ENCODE data around the gene HLA-E.
A peak's percentile ranks its signal among the peaks of the same experiment; 100 is the strongest.
"Not testable (repeated sequence)": the region's sequence is repeated elsewhere in the genome, so short reads cannot be mapped to it uniquely, and the experiment has no call there.

The HLA-E gene

DNA sequence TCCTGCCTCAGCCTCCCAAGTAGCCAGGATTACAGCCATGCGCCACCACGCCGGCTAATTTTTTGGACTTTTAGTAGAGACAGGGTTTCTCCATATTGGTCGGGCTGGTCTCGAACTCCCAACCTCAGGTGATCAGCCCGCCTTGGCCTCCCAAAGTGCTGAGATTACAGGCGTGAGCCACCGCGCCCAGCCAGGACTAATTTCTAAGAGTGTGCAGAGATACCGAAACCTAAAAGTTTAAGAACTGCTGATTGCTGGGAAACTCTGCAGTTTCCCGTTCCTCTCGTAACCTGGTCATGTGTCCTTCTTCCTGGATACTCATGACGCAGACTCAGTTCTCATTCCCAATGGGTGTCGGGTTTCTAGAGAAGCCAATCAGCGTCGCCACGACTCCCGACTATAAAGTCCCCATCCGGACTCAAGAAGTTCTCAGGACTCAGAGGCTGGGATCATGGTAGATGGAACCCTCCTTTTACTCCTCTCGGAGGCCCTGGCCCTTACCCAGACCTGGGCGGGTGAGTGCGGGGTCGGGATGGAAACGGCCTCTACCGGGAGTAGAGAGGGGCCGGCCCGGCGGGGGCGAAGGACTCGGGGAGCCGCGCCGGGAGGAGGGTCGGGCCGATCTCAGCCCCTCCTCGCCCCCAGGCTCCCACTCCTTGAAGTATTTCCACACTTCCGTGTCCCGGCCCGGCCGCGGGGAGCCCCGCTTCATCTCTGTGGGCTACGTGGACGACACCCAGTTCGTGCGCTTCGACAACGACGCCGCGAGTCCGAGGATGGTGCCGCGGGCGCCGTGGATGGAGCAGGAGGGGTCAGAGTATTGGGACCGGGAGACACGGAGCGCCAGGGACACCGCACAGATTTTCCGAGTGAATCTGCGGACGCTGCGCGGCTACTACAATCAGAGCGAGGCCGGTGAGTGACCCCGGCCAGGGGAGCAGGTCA lies at the start of gene HLA-E:
HLA-E (plus strand) TSS at position 429 of the 945 bp plus-strand sequence; CDS start at position 452, 23 bp downstream.
- peak; percentile 91 for DNase-seq (ENCODE audit: low spot score)

DNA sequence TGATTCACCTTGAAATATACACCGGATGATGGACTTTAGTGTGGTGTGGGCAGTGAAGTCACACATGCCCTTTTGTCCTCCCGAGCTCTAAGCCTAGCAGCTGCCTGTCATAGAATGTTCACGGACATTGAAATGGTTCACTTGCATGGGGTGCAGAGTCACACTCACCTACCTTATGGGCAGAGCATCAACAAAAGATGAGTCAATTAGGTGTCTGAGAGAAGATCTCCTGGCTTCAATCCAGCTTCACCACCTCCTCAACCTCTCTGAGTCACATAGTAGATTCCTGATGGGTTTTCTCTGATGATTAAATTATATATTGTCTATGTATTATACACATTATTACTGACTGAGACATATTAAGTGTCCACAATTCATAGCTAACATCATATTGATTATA lies 48.1 kb upstream of the HLA-E start:
- no peak for DNase-seq (ENCODE audit: low spot score)

- DNase-seq (ENCODE audit: low spot score): no peak
Observed at GRCh38 chr6:30443657-30444450, 45.5 kb upstream of the HLA-E start.

DNA sequence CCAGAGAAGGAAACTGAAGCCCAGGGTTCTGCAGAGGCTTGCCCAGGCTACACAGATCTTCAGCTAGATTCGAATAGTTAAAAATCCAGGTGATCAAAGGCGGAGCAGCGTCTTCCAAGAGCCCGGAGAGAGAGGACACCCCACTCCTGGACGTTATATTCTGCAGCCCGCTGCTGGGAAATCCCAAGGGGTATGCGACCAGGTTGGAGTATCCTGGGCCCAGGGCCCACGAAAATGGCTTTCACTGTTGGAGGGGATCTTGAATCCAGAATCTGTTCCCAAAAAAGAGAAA lies 44.9 kb upstream of the HLA-E start:
- no peak for DNase-seq (ENCODE audit: low spot score)

DNA sequence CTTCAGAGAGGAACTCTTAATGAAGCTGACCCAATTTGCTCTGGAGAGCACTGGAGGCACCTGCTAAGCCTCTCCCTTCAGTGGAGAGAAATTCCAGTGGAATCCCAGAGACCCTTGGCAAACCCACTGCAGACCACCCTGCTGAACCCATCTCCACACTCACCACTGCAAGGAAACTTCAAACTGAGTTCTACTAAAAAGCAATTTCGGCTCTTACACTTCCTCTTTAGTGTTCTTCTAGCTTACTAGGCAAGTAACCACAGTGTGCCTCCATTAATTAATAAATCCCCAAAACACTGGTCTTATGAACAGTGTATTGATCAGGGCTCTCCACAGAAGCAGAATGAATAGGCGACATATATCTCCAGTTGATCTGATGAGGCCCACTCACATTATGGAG lies 43.0 kb upstream of the HLA-E start:
- no peak for DNase-seq (ENCODE audit: low spot score)

GRCh38 chr6:30447237-30447636 lies 42.1 kb upstream of the HLA-E start:
- no peak for DNase-seq (ENCODE audit: low spot score)

GRCh38 chr6:30450548-30450908 lies 38.8 kb upstream of the HLA-E start:
- DNase-seq (ENCODE audit: low spot score): no peak

DNA sequence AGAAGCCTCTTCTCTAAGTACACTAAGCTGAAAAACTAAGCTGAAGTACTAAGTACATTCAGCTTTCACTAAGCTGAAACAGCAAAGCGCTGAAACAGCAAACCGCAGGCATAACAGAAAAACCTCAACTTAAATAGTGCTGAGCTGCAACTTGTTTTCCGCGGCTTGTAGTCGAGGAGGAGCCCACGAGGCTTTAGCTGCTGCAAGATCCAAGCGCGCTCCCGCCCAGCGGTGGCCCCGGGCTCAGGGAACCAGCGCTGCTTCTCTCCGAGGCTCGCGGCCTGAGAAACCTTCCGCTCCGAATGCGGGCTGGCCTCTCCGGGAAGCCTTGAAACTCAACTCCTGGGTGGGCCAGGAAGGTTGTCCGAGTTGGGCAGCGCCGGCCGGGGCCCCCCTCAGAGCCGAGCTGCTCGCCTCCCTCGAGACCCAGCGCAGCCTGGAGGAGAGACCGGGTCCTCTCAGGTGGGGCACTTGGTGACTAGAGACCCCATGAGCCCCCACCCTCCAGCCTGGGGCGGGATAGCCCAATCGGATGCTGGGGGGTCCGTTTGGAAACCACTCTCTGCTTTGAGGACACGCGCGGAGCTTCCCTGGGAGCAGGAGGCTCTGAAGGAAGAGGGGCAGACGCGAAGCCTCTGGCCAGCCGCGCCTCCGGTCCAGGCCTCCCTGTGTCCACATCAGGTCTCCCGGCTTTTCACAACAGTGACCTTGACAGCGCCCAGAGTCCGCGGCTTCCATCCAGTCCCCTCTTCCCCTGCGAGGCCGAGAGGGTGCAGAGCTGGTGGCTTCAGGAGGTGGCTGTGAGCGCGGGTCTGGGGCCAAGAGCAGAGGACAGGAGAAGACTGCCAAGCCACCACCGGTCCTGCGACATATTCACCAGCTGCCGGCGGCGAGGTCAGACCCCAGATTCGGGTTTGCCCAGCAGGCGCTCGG lies 38.1 kb upstream of the HLA-E start:
- DNase-seq (ENCODE audit: low spot score): no peak

DNA sequence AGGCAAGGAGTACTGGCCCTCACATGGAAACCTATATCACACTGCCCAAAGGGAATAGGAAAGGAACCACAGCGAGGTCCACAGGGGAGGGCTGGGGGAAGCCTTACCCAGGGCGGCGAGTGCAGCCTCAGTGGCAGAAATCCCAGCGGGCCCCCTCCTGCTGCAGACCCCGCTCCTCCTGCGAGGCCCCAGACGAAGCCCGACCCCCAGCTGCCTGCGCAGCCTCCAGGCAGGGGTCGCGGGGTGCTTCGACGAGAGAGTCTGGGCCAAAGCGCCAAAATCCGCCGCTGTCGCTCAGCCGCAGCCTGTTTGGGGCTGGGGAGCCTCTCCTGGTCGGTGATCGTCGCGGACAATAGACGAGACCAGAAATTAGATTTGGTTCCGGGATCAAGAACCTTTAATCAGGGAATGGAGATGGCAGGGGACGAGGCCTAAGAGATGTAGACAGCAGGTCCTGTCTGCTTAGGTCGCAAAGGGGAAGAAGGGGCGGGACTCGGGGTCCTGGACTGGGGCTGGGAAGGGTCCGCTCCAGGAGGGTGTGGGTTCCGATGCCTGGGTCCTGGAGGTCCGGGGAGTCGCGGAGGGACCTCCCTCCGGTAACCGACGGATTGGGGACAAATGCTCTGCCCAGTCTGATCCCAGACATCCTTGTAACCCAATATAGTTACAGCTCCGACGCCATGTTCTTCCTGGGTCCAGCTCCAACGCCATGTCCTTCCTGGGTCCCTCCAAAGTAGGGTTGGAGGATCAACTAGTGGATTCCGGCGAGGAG lies 36.4 kb upstream of the HLA-E start:
- no peak for DNase-seq (ENCODE audit: low spot score)

GRCh38 chr6:30453508-30454116 lies 35.7 kb upstream of the HLA-E start:
- DNase-seq (ENCODE audit: low spot score): peak; percentile 69

DNA sequence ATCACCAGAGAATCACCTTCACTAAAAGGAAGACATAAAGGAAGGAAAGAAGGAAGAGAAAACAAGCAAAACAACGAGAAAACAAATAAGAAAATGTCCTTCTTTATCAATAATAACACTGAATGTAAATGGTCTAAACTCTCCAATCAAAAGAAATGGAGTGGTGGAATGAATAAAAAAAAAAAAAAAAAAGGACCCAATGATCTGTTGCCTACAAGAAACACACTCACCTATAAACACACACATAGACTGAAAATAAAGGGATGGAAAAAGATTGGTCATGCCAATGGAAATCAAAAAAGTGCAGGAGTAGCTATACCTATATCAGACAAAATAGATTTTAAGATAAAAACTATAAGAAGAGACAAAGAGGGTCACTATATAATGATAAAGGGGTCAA lies 30.2 kb upstream of the HLA-E start:
- no peak for DNase-seq (ENCODE audit: low spot score)

DNA sequence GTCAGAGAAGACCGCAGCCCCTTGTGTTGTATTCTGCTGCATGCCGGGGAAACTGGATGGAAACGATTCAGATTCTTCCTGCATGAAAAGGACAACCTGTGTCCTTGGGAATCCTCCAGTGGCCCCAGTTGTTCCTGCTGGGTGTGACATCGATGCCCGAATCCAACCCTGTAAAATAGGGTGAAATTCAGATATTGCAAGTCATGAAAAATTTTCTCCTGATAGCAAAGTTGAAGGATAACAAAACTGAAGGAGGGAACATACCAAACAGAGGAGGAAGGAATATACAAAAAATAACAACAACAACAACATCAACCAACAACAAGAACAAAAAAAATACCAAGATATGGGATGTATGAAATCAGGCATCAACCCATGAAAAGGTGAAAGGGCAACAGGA lies 28.3 kb upstream of the HLA-E start:
- no peak for DNase-seq (ENCODE audit: low spot score)

DNA sequence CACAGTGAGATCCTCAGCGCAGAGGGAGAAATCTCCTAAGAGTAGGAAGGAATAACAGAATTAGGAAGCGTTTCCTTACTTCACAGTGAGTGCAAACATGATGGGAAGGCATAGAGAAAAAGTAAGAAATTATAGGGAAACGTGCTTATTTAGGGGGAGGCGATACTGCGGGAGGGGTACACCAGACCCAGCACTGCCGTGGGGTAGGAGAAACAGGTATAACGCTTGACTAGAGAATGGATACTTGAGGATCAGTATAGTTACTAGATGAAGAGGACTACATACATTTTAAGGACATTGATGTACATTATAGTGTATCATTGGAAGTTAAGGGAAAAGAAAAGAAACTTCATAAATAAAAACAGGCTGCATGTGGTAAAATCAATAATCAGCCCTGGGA lies 26.8 kb upstream of the HLA-E start:
- DNase-seq (ENCODE audit: low spot score): no peak

- no peak for DNase-seq (ENCODE audit: low spot score)
Observed at GRCh38 chr6:30463242-30463641, 26.1 kb upstream of the HLA-E start.

DNA sequence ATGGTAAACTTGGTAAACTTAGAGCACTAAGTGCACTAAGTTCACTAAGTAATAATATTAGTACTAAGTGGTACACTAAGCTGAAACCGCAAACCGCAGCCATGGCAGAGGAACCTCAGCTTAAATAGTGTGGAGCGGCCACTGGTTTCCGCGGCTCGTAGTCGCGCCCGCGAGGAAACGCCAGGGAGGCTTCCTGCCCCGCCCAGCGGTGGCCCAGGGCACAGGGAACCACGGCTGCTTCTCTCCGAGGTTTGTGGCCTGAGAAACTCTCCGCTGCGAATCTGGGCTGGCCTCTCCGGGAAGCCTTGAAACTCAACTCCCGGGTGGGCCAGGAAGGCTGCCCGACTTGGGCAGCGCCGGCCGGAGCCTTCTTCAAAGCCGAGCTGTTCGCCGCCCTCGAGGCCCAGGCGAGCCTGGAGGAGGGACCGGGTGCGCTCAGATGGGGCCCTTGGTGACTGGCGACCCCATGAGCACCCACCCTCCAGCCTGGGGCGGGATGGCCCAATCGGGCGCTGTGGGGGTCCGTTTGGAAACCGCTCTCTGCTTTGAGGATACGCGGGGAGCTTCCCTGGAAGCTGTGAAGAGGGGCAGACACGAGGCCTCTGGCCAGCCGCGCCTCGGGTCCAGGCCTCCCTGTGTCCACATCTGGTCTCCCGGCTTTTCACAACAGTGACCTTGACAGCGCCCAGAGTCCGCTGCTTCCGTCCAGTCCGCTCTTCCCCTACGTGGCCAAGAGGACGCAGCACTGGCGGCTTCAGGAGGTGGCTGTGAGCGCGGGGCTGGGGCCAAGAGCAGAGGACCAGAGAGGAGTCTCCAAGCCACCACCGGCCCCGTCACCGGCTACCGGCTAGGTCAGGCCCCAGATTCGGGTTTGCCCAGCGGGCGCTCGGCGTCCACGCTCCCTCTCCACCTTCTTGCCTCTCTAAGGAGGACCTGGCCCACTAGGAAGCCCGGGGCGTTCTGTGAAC lies 25.4 kb upstream of the HLA-E start:
- no peak for DNase-seq (ENCODE audit: low spot score)

DNA sequence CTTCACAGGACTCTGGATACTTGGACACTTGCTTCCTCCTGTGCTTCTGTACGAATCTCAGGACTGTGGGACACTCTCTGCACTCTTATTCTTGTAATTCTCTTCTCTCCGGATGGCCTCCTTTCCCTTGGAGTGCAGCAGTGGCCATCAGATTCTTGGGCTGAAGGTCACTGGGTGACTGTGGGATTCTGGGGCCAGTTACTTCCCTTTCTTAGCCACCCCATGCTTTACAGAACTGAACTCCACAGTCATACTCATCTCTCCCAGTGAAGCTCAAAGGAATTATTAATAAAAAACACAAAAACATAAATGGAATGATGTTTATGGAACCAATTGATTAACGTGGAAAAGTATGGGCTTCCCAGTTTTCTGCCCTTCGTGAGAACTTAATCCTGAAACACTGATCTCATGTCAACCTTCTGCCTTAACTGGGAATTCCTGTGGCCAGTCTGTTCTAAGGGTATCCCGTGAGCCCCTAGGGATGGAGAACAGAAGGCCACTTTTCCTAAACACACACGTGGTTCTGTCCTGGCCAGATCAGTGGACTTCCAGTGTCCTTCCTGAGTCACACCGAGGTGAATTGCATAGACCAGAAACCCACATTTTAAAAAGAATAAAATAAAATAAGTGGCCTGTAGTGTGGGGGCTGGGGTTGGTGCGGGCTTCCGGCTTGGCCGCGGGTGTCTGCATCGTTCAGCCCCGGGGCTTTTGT lies 23.6 kb upstream of the HLA-E start:
- no peak for DNase-seq (ENCODE audit: low spot score)

GRCh38 chr6:30470968-30471367 lies 18.3 kb upstream of the HLA-E start:
- no peak for DNase-seq (ENCODE audit: low spot score)

DNA sequence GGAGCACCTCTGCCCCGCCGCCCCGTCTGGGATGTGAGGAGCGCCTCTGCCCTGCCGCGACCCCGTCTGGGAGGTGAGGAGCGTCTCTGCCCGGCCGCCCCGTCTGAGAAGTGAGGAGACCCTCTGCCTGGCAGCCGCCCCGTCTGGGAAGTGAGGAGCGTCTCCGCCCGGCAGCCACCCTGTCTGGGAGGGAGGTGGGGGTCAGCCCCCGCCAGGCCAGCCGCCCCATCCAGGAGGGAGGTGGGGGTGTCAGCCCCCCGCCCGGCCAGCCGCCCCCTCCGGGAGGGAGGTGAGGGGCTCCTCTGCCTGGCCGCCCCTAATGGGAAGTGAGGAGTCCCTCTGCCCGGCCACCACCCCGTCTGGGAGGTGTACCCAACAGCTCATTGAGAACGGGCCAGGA lies 14.2 kb upstream of the HLA-E start:
- not testable (repeated sequence) for DNase-seq (ENCODE audit: low spot score)

- DNase-seq (ENCODE audit: low spot score): no peak
Observed at GRCh38 chr6:30480536-30481156, 8.7 kb upstream of the HLA-E start.
